Stomach smooth muscle (tissue), 2 donors: ENCODE measurements around the gene MAP3K6.
"Not testable (repeated sequence)": the region's sequence is repeated elsewhere in the genome, so short reads cannot be mapped to it uniquely, and the experiment has no call there.

ENCODE experiments used
- H3K27ac ChIP-seq: one replicate; pipeline ENCODE4 v1.7.0; 2013; ENCODE audit warnings: mild to moderate bottlenecking, low read length, inconsistent platforms
- H3K27me3 ChIP-seq, 2 donors: one replicate each; pipeline ENCODE4 v1.7.0; 2013; ENCODE audit warnings: low read length in 2 of 2; ENCODE audit not compliant: insufficient read depth in 2 of 2, control insufficient read depth in 1 of 2
- H3K36me3 ChIP-seq, 2 donors: one replicate each; pipeline ENCODE4 v1.7.0; 2013; ENCODE audit warnings: low read length in 2 of 2; ENCODE audit not compliant: control insufficient read depth in 2 of 2, insufficient read depth in 2 of 2
- H3K4me1 ChIP-seq: one replicate; pipeline ENCODE4 v1.7.0; 2013; ENCODE audit warnings: low read length; ENCODE audit not compliant: control insufficient read depth, insufficient read depth
- H3K4me3 ChIP-seq, 2 donors: one replicate each; pipeline ENCODE4 v1.7.0; 2013; ENCODE audit warnings: low read length in 2 of 2
- H3K9ac ChIP-seq, 2 donors: one replicate each; pipeline ENCODE4 v1.7.0; 2013; ENCODE audit warnings: low read length in 2 of 2, mild to moderate bottlenecking in 1 of 2
- H3K9me3 ChIP-seq, 2 donors: one replicate each; pipeline ENCODE4 v1.7.0; 2013; ENCODE audit warnings: low read length in 2 of 2; ENCODE audit not compliant: control insufficient read depth in 2 of 2
- donor health status: healthy.
- donor health status: Pancreatic carcinoma.

The MAP3K6 gene, protein sequence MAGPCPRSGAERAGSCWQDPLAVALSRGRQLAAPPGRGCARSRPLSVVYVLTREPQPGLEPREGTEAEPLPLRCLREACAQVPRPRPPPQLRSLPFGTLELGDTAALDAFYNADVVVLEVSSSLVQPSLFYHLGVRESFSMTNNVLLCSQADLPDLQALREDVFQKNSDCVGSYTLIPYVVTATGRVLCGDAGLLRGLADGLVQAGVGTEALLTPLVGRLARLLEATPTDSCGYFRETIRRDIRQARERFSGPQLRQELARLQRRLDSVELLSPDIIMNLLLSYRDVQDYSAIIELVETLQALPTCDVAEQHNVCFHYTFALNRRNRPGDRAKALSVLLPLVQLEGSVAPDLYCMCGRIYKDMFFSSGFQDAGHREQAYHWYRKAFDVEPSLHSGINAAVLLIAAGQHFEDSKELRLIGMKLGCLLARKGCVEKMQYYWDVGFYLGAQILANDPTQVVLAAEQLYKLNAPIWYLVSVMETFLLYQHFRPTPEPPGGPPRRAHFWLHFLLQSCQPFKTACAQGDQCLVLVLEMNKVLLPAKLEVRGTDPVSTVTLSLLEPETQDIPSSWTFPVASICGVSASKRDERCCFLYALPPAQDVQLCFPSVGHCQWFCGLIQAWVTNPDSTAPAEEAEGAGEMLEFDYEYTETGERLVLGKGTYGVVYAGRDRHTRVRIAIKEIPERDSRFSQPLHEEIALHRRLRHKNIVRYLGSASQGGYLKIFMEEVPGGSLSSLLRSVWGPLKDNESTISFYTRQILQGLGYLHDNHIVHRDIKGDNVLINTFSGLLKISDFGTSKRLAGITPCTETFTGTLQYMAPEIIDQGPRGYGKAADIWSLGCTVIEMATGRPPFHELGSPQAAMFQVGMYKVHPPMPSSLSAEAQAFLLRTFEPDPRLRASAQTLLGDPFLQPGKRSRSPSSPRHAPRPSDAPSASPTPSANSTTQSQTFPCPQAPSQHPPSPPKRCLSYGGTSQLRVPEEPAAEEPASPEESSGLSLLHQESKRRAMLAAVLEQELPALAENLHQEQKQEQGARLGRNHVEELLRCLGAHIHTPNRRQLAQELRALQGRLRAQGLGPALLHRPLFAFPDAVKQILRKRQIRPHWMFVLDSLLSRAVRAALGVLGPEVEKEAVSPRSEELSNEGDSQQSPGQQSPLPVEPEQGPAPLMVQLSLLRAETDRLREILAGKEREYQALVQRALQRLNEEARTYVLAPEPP (N-terminal part only)

DNA sequence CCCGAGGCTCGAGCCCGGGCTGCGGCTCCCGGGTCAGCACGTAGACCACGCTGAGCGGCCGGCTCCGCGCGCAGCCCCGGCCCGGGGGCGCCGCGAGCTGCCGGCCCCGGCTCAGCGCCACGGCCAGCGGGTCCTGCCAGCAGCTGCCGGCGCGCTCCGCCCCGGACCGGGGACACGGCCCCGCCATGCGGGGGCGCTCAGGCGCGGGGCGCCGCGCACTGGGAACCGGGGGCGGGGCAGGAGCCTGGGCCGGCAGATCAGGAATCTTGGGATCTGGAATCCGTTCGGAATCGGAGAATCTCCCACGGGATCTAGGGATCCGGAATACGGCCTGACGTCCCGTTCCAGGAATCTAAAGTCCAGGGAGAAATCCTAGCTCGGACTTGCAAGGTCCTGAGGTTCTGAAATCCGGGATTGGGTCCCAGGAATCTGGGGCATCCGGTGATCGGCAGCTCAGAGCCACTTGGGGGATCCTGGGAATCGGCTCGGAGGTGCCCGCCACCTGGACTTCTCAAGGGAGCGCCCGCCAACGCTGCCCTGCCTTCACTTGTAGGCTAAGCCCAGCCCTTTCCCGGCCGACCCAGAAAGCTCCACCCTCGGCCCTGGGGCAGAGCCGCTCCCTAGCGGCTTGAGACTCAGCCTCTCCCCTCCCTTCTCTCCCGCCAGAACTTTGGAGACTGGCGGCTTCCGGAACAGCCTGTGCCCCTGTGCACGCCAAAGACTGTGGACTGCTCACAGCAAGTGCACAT lies at the start of gene MAP3K6:
Gene MAP3K6 (minus strand): TSS at position 551 of the 749 bp plus-strand sequence. CDS start 364 bp downstream, at position 187.
- Histone ChIP-seq H3K27ac (peak within 1 kb of the TSS; percentile 95), H3K4me3 (peak within 1 kb of the TSS; percentile 80 to 84), H3K27me3 (no peaks in the 10 kb centered on the region), H3K36me3 (peaks cover 9 to 22% of the 10 kb centered on the region in 2 donors), H3K9me3 (no peaks in the 10 kb centered on the region), H3K4me1 (peaks cover 27% of the 10 kb centered on the region), H3K9ac (peak within 1 kb of the TSS; percentile 89 to 99)

DNA sequence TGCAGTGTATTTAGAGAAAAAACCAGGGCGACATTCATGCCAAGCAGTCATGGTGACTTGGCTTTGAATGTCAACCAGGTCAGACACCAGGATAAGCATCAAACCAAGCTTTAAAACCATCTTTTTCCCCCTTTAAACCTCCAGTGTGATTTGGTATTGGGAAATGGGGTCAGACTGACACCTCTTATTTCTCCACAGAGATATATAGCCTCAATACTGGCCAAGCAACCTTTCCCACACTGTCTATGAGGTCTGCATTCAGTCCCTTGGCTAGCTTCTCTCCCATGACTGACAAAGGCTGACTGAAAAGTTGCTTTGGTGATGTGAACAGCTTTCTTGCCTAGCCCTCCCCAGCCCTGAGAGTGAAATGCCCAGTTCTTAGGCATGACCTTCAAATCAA lies 47.3 kb upstream of the MAP3K6 start:
- no peaks in the 10 kb centered on the region for H3K9me3 ChIP-seq
- peaks cover 26% of the 10 kb centered on the region for H3K4me1 ChIP-seq
- no peak overlapping the region for H3K27ac ChIP-seq
- no peaks in the 10 kb centered on the region for H3K27me3 ChIP-seq
- H3K36me3 ChIP-seq = peaks cover 59 to 60% of the 10 kb centered on the region in 2 donors
- peak overlapping the region in 1 of 2 donors; percentile 42 for H3K9ac ChIP-seq
- no peak overlapping the region for H3K4me3 ChIP-seq

DNA sequence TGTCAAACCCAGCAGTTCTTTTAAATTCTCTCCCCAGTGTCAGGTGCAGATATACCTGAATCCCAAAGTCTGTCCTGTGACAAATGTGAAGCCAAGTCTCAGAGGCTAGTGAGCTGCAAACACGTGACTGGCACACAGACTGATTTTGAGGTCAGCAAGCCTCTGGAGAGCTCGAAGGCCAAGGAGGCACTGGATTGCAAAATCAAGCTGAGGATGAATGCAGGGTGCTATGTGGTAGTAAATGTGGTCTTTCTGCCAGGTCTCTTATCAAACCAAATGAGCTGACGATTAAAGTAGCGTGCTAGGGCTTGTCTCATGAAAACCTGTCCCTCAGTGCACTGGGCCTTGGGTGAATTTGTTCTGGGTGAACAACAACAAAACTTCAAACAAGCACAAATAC lies 46.2 kb upstream of the MAP3K6 start:
- Histone ChIP-seq H3K4me1 (peaks cover 16% of the 10 kb centered on the region), H3K27me3 (no peaks in the 10 kb centered on the region), H3K27ac (no peak overlapping the region), H3K4me3 (no peak overlapping the region), H3K9me3 (no peaks in the 10 kb centered on the region), H3K36me3 (peaks cover 68% of the 10 kb centered on the region in 2 donors), H3K9ac (peak overlapping the region in 1 of 2 donors; percentile 42)

DNA sequence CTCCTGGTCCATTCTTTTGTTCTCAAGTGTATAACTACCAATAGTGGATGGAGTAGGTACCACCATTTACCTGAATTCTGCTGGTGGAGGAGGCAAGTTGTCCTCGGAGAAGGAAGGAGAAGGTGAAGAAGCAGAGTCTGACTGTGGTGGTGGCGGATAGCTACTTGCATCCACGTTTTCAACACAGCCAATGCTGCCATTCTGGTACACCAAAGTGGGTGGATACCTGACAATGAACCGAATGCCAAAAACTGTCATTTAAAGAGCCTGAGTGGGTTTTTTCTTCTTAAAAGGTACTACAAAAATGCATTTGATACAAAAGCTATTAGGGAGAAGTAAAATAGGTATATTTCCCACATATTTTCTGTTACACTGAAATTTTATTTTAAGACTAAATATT lies 45.7 kb upstream of the MAP3K6 start:
- Histone ChIP-seq H3K4me3 (no peak overlapping the region), H3K27me3 (no peaks in the 10 kb centered on the region), H3K9ac (no peak overlapping the region), H3K4me1 (peaks cover 11% of the 10 kb centered on the region), H3K36me3 (peaks cover 70 to 71% of the 10 kb centered on the region in 2 donors), H3K9me3 (no peaks in the 10 kb centered on the region), H3K27ac (no peak overlapping the region)

DNA sequence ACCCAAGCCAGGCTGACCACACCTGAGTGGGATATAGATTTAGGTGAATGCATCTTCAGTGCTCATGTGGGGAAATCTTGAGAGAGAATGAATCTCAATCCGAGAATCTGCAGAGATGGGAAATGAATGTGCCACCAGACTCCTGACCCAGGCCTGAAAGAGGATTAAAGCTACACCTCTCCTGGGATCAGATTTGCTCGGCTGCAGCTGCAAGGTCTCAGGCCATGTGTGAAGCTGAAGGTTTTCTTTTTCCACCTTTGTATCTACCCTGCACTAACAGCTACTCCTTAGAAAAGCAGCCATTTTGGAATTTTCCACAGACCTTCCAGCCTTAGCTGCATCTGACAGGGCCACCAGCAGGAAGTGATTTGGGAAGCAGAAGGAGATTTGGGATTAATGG lies 43.9 kb upstream of the MAP3K6 start:
- peaks cover 12% of the 10 kb centered on the region for H3K4me1 ChIP-seq

DNA sequence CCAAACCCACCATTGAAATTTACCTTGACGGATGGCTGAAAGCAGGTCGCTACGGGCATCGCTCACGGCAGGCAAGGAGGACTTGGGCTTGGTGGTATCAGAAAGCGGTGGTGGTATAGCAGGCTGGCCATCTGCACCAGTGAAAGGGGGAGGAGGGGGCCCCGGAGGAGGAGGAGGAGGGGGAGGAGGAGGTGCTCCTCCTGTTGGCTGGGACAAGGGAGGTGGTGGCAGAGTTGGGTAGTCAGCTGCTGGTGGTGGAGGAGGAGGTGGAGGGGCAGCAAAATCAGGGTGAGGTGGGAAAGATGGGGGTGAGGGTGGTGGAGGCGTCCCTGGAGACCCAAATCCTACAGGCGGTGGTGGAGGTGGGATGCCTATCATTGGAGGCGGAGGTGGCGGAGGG lies 42.9 kb upstream of the MAP3K6 start:
- H3K4me3 ChIP-seq = no peak overlapping the region
- peaks cover 58 to 60% of the 10 kb centered on the region in 2 donors for H3K36me3 ChIP-seq
- H3K9me3 ChIP-seq = no peaks in the 10 kb centered on the region
- H3K27me3 ChIP-seq = no peaks in the 10 kb centered on the region
- peaks cover 22% of the 10 kb centered on the region for H3K4me1 ChIP-seq
- H3K27ac ChIP-seq = no peak overlapping the region
- no peak overlapping the region for H3K9ac ChIP-seq

More for the DNA sequence above, 43.9 kb upstream of the MAP3K6 start:
- Histone ChIP-seq H3K36me3 (peaks cover 66 to 69% of the 10 kb centered on the region in 2 donors), H3K9ac (no peak overlapping the region), H3K27me3 (no peaks in the 10 kb centered on the region), H3K9me3 (no peaks in the 10 kb centered on the region), H3K27ac (no peak overlapping the region), H3K4me3 (no peak overlapping the region)

DNA sequence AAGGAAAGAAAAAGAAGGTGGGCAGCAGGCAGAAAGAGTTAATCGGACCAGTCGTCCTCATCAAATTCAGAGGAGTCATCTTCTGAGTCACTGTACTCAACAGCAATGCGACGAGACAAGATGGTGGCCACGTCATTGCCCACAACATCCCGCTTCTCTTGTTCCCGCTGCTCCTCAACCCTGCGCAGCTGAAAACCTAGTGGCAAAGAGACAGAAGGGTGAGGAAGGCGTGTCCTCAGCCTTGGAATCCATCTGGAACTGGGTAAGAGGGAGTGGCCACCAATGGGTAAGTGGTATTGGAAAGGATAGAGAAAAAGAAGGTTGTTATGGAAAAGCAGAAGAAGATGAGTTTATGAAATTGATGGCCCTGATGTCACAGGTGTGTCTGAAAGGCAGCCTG lies 41.4 kb upstream of the MAP3K6 start:
- Histone ChIP-seq H3K27ac (peak overlapping the region; percentile 24), H3K27me3 (no peaks in the 10 kb centered on the region), H3K36me3 (peaks cover 43 to 46% of the 10 kb centered on the region in 2 donors), H3K4me3 (no peak overlapping the region), H3K9ac (no peak overlapping the region), H3K9me3 (no peaks in the 10 kb centered on the region), H3K4me1 (peaks cover 35% of the 10 kb centered on the region)

DNA sequence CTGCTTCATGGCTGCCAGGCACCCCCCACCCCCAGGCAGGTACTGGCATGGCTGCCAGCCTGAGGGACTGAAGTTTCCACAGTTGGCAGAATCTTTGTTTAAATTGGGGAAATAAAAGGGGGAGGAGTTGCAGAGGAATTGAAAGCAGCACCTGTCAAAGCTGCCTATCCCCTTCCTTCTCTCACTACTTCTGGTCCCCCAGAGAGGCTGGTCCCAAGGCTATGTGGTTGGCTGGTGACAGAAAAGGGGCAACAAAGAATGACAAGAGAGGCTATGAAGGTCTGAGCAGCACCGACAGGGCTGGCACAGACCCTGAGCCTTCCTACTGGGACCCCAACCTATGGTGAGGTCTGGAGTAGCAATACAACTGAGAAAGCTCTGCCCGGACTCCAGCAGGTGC lies 40.0 kb upstream of the MAP3K6 start:
- not testable (repeated sequence) for H3K9ac ChIP-seq, H3K9me3 ChIP-seq, H3K27me3 ChIP-seq, H3K4me3 ChIP-seq
- H3K27ac ChIP-seq = peak overlapping the region; percentile 18
- peaks cover 48% of the 10 kb centered on the region for H3K4me1 ChIP-seq
- peaks cover 33 to 35% of the 10 kb centered on the region in 2 donors for H3K36me3 ChIP-seq

DNA sequence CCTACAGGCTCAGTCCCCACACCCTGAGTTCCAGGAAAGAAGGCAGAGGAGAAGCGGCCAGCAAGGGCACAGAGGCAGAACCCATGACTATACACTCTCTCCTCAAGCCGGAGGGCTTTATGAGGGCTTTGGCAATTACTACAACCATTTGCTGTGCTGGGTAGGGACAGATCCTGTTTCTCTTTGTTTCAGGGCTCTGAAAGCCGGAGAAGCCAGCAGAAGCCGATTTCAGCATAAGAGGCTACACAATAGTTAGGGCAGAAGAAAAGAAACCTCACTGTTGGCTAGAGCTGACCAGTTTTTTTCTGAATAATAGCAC lies 39.6 kb upstream of the MAP3K6 start:
- Histone ChIP-seq H3K9ac (peak overlapping the region; percentile 1 to 13), H3K4me3 (no peak overlapping the region), H3K27ac (peak overlapping the region; percentile 81), H3K9me3 (no peaks in the 10 kb centered on the region), H3K27me3 (no peaks in the 10 kb centered on the region), H3K36me3 (peaks cover 31 to 34% of the 10 kb centered on the region in 2 donors), H3K4me1 (peaks cover 51% of the 10 kb centered on the region)
